ENCODE measurements around the gene AHNAK2. TPM values are rescaled to one million over a fixed set of nuclear protein-coding genes. Genes with fewer than 3 reads are reported as not detected.
A peak's percentile ranks its signal among the peaks of the same experiment; 100 is the strongest.

AHNAK2 gene
- total and polyA plus RNA-seq, 9 of the 15 experiments (the other 6 are each of a cell fraction or from before 2014, with no cell fraction given), result 0.04 to 0.09 (median 0.04) TPM; not detected in 6

DNA sequence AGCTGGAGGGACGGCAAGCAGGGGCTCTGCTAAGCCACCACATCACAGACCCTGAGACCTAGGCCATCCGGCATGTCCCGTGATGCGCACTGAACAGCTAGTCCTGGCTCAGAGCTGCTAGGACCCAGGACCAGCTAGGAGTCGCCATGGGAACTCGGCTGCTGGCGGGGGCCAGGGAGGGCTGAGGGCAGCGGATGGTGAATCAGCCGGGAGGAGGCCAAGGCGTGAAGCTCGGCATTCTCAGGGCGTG is 5.1 kb downstream of the AHNAK2 start:
- H3K4me1 ChIP-seq (replicated peaks in 1 of 2; ENCODE audit: control insufficient read depth in 2 of 2, insufficient read depth in 2 of 2, low read length in 2 of 2), result peaks cover 0 to 81% of the 10 kb centered on the region in 2 experiments; a peak in 3 of 5 replicates

DNA sequence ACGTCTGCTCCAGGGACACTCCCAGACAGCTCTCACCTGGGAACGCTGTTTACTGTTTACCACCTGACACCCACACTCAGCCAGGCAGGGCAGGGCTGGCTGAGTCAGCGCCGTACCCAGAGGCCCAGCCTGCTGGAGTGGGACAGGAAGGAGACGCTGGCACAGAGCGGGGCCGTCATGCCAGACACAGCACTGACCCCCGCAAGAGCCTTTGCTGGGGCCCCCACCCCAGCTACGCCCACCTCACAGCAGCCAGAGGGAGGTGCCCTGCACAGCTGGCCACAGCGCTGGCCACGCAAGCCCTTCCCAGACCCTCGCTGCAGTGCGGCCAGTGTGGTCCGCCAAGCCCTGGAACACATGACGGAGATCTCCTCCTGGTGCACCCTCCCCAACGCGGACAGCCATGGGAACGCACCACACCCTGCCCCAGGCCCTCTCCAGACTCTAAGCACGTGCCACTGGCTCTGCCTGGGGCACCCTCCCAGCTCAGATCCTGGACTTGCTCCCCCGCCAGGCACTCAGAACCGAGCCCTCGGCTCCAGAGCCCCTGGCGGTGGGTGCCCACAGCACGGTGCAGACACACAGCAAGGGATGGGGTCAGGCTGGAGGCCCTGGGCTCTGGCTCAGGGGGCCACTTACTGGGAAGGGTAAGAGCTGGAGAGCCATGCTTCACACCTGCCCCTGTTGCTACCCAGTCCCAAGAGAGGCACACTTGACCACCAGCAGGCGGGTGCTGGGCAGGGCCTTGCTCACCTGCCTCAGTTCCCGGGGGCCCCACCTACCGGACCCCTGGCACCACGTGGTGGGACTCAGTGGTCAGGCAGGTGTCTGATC is 5.7 kb downstream of the AHNAK2 start:
- Histone ChIP-seq H3K9me1 (ENCODE audit: control insufficient read depth, insufficient read depth, low read length) (no peaks in the 10 kb centered on the region), H3K9ac (ENCODE audit: insufficient read depth in 1 of 2, low read depth in 2 of 2, low read length in 2 of 2) (no peak overlapping the region), H3K9me3 (replicated peaks; ENCODE audit: control insufficient read depth, insufficient read depth, low read depth, low read length) (no peaks in the 10 kb centered on the region), H3K27me3 (ENCODE audit: control insufficient read depth in 2 of 2, insufficient read depth in 2 of 2, low read length in 2 of 2) (peaks cover 0 to 9% of the 10 kb centered on the region in 2 experiments; a peak in 1 of 5 replicates), H3K4me2 (ENCODE audit: insufficient read depth, low read length) (no peak overlapping the region), H3K79me2 (ENCODE audit: control insufficient read depth, insufficient read depth, low read length) (no peaks in the 10 kb centered on the region), H4K20me1 (replicated peaks; ENCODE audit: control insufficient read depth, insufficient read depth, low read length) (peaks cover 16% of the 10 kb centered on the region; the same call in 1 of the 2 replicates), H3K36me3 (ENCODE audit: control insufficient read depth, insufficient read depth, low read length) (no peaks in the 10 kb centered on the region), H3K27ac (ENCODE audit: extremely low read depth, low read depth, low read length) (no peak overlapping the region), H3K4me3 (no peak overlapping the region), H3K4me1 (replicated peaks in 1 of 2; ENCODE audit: control insufficient read depth in 2 of 2, insufficient read depth in 2 of 2, low read length in 2 of 2) (peaks cover 0 to 81% of the 10 kb centered on the region in 2 experiments; a peak in 3 of 5 replicates), H2AFZ (ENCODE audit: low read depth, low read length) (no peak overlapping the region)
- ChIA-PET CTCF (ENCODE audit: low intra/inter-chr PET ratio) (no interaction called here), POLR2A (interaction anchor here (0.6 to 1.2 kb wide), 4 partner anchors 10 to 36 kb away, joined by 3 to 4 read pairs (median 3); no protein-coding TSS in a partner anchor)
- FAIRE-seq, result no peak
- intact Hi-C loops (cut with micrococcal nuclease), result no loop called here
- no peak for DNase-seq (ENCODE audit: extremely low read depth in 1 of 4, low spot score in 3 of 4)
- 18% methylated on average over 17 of the region's 28 CpGs for WGBS (ENCODE audit: insufficient coverage, low coverage, missing lambda C conversion rate)
- ATAC-seq, result no peak
- BruUV-seq (replicated peaks), result no TSS peak
- in situ Hi-C loops (cut with MboI), result loop anchor here (5.0 kb wide), 1 partner anchor 75 kb away; no protein-coding TSS in a partner anchor
- TF ChIP-seq L3MBTL2 (IDR thresholded peaks at IDR 0.05), result no peak
- TF ChIP-seq BHLHE40 (IDR thresholded peaks at IDR 0.05; ENCODE audit: low read length), result 0 out of 2 replicates have a peak, but pooled peaks have one; percentile 12

More for the DNA sequence above, 5.1 kb downstream of the AHNAK2 start:
- Histone ChIP-seq H2AFZ (ENCODE audit: low read depth, low read length) (no peak overlapping the region), H3K9ac (ENCODE audit: insufficient read depth in 1 of 2, low read depth in 2 of 2, low read length in 2 of 2) (no peak overlapping the region), H3K27ac (ENCODE audit: extremely low read depth, low read depth, low read length) (no peak overlapping the region), H3K9me1 (ENCODE audit: control insufficient read depth, insufficient read depth, low read length) (no peaks in the 10 kb centered on the region), H3K27me3 (ENCODE audit: control insufficient read depth in 2 of 2, insufficient read depth in 2 of 2, low read length in 2 of 2) (peaks cover 0 to 6% of the 10 kb centered on the region in 2 experiments; a peak in 1 of 5 replicates), H3K36me3 (ENCODE audit: control insufficient read depth, insufficient read depth, low read length) (no peaks in the 10 kb centered on the region), H3K4me2 (ENCODE audit: insufficient read depth, low read length) (no peak overlapping the region), H3K79me2 (ENCODE audit: control insufficient read depth, insufficient read depth, low read length) (no peaks in the 10 kb centered on the region), H3K9me3 (replicated peaks; ENCODE audit: control insufficient read depth, insufficient read depth, low read depth, low read length) (no peaks in the 10 kb centered on the region), H4K20me1 (replicated peaks; ENCODE audit: control insufficient read depth, insufficient read depth, low read length) (peaks cover 16% of the 10 kb centered on the region; the same call in 1 of the 2 replicates), H3K4me3 (no peak overlapping the region)
- FAIRE-seq (no peak), ATAC-seq (no peak), DNase-seq (ENCODE audit: extremely low read depth in 1 of 4, low spot score in 3 of 4) (no peak)
- intact Hi-C loops (cut with micrococcal nuclease) (no loop called here), in situ Hi-C loops (cut with MboI) (loop anchor here (5.0 kb wide), 1 partner anchor 74 kb away; no protein-coding TSS in a partner anchor)
- POLR2A ChIA-PET, result interaction anchor here (0.7 to 1.2 kb wide), 2 partner anchors 10 to 11 kb away, joined by 3 to 4 read pairs; no protein-coding TSS in a partner anchor
- BruUV-seq (replicated peaks), result no TSS peak
- TF ChIP-seq ZSCAN29 (IDR thresholded peaks at IDR 0.05) (no peak), NBN (IDR thresholded peaks at IDR 0.05; ENCODE audit: low read depth) (no peak), FOSL1 (tag; conservative IDR thresholded peaks at IDR 0.05) (0 out of 2 replicates have a peak, but pooled peaks have one; percentile 36)
- CTCF ChIA-PET (ENCODE audit: low intra/inter-chr PET ratio), result no interaction called here
- 20% methylated on average over 9 of the region's 12 CpGs for WGBS (ENCODE audit: insufficient coverage, low coverage, missing lambda C conversion rate)

Data from K562 (cell line).